Prostate gland (tissue), 2 donors: ENCODE results near the gene SEMA4C.

ENCODE experiments used
- POLR2A ChIP-seq: fragments of 450-650 bp; IDR thresholded peaks from one replicate; pipeline ENCODE4 v1.6.1; 2016; ENCODE audit warnings: antibody characterized with exemption, mild to moderate bottlenecking
- TF ChIP-seq, protein P1 (sequence below), 4 experiments: fragments of 200-600 bp in 2 of 4; fragments of 450-650 bp in 2 of 4; sonication (generic) in 2 of 4; IDR thresholded peaks; 1 replicate in 3 of 4; 2 replicates in 1 of 4; pipeline ENCODE4 v1.5.1; 2016 to 2019; ENCODE audit warnings: antibody characterized with exemption in 4 of 4, mild to moderate bottlenecking in 2 of 4, moderate library complexity in 2 of 4

DNA sequence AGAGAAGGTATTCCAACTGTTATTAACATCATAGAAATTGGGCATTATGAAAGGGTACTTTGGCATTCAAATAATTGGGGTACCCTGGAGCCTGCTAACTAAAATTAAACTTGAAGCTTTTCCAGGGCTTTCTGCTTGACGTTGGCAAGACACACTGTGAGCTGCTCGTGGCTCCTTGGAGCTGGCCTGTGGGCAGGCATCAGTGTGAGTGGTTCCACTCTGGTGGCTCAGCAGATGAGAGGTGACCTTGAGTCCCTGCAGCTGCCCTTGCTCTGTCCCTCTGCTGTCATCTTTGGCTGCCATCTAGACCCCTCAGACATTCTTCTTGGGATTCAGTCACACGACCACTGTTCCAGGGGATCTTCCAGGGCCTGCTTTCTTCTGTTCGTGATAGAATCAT, 47.1 kb downstream of the SEMA4C start:
- TF ChIP-seq, protein P1, sequence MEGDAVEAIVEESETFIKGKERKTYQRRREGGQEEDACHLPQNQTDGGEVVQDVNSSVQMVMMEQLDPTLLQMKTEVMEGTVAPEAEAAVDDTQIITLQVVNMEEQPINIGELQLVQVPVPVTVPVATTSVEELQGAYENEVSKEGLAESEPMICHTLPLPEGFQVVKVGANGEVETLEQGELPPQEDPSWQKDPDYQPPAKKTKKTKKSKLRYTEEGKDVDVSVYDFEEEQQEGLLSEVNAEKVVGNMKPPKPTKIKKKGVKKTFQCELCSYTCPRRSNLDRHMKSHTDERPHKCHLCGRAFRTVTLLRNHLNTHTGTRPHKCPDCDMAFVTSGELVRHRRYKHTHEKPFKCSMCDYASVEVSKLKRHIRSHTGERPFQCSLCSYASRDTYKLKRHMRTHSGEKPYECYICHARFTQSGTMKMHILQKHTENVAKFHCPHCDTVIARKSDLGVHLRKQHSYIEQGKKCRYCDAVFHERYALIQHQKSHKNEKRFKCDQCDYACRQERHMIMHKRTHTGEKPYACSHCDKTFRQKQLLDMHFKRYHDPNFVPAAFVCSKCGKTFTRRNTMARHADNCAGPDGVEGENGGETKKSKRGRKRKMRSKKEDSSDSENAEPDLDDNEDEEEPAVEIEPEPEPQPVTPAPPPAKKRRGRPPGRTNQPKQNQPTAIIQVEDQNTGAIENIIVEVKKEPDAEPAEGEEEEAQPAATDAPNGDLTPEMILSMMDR (IDR thresholded peaks at IDR 0.05) = no peak
- no peak for TF ChIP-seq POLR2A
